Liver (tissue), 9 donors: Measurements from ENCODE around the gene SIRT6. TPM values are rescaled to one million over a fixed set of nuclear protein-coding genes. Genes with fewer than 3 reads are reported as not detected.
A peak's percentile ranks its signal among the peaks of the same experiment; 100 is the strongest.

Experiments used
- DNase-seq: peaks from one replicate; pipeline ENCODE4 v3.0.0-alpha.2; 2017; ENCODE audit warnings: low spot score
- H3K27ac ChIP-seq, 2 donors: one replicate each; pipeline ENCODE4 v1.7.0; 2013; ENCODE audit warnings: inconsistent platforms in 2 of 2, low read length in 2 of 2, control low read depth in 1 of 2, low read depth in 1 of 2, mild to moderate bottlenecking in 1 of 2
- H3K27me3 ChIP-seq, 4 donors: one replicate each; pipeline versions ENCODE4 v1.6.1 to v1.7.0; 2013; ENCODE audit warnings: low read length in 3 of 4, inconsistent platforms in 1 of 4, mild to moderate bottlenecking in 1 of 4, moderate library complexity in 1 of 4; ENCODE audit not compliant: control insufficient read depth in 4 of 4, insufficient read depth in 4 of 4
- H3K36me3 ChIP-seq, 4 donors: one replicate each; pipeline versions ENCODE4 v1.6.1 to v1.7.0; 2013; ENCODE audit warnings: low read length in 3 of 4, mild to moderate bottlenecking in 3 of 4, low read depth in 1 of 4, moderate library complexity in 1 of 4; ENCODE audit not compliant: control insufficient read depth in 4 of 4, insufficient read depth in 3 of 4
- H3K4me1 ChIP-seq, 4 donors: one replicate each; pipeline versions ENCODE4 v1.6.1 to v1.7.0; 2013; ENCODE audit warnings: low read length in 3 of 4, mild to moderate bottlenecking in 3 of 4, moderate library complexity in 1 of 4; ENCODE audit not compliant: control insufficient read depth in 4 of 4, insufficient read depth in 4 of 4
- H3K4me3 ChIP-seq, 3 donors: one replicate each; pipeline versions ENCODE4 v1.6.1 to v1.7.0; 2013; ENCODE audit warnings: low read length in 3 of 3, control low read depth in 1 of 3, low read depth in 1 of 3, mild to moderate bottlenecking in 1 of 3
- H3K9ac ChIP-seq, 2 donors: one replicate each; pipeline ENCODE4 v1.7.0; 2013; ENCODE audit warnings: low read length in 2 of 2, mild to moderate bottlenecking in 2 of 2, moderate library complexity in 2 of 2, control low read depth in 1 of 2, low read depth in 1 of 2
- H3K9me3 ChIP-seq, 4 donors: one replicate each; pipeline versions ENCODE4 v1.6.1 to v1.7.0; 2013; ENCODE audit warnings: low read length in 3 of 4; ENCODE audit not compliant: control insufficient read depth in 4 of 4
- EGR1 ChIP-seq, 2 donors: IDR thresholded peaks; 2 replicates each; pipeline ENCODE4 v1.6.1; 2016 to 2018; ENCODE audit warnings: antibody characterized with exemption in 2 of 2, low read depth in 2 of 2
- FOXA1 ChIP-seq: IDR thresholded peaks from 2 replicates; pipeline ENCODE4 v1.6.1; 2016; ENCODE audit warnings: antibody characterized with exemption
- FOXA2 ChIP-seq: IDR thresholded peaks from 2 replicates; pipeline ENCODE4 v1.6.1; 2016; ENCODE audit warnings: antibody characterized with exemption
- GABPA ChIP-seq, 2 donors: IDR thresholded peaks in 1 of 2; conservative IDR thresholded peaks in 1 of 2; 2 replicates each; pipeline ENCODE4 v1.6.1; 2016; ENCODE audit warnings: antibody characterized with exemption in 2 of 2, mild to moderate bottlenecking in 1 of 2, moderate library complexity in 1 of 2
- HNF4A ChIP-seq, 2 donors: conservative IDR thresholded peaks; 2 replicates each; pipeline ENCODE4 v1.6.1; 2016; ENCODE audit warnings: antibody characterized with exemption in 2 of 2, mild to moderate bottlenecking in 2 of 2
- HNF4G ChIP-seq: IDR thresholded peaks from 2 replicates; pipeline ENCODE4 v1.6.1; 2016; ENCODE audit warnings: antibody characterized with exemption
- JUND ChIP-seq, 2 donors: IDR thresholded peaks; 2 replicates each; pipeline ENCODE4 v1.6.1; 2016; ENCODE audit warnings: antibody characterized with exemption in 2 of 2
- MAX ChIP-seq: IDR thresholded peaks from 2 replicates; pipeline ENCODE4 v1.6.1; 2016; ENCODE audit warnings: antibody characterized with exemption
- NR2F2 ChIP-seq: IDR thresholded peaks from 2 replicates; pipeline ENCODE4 v1.6.1; 2016; ENCODE audit warnings: antibody characterized with exemption
- RAD21 ChIP-seq, 2 donors: IDR thresholded peaks; 2 replicates each; pipeline ENCODE4 v1.6.1; 2016; ENCODE audit warnings: antibody characterized with exemption in 2 of 2, mild to moderate bottlenecking in 2 of 2
- REST ChIP-seq: IDR thresholded peaks from 2 replicates; pipeline ENCODE4 v1.6.1; 2016; ENCODE audit warnings: antibody characterized with exemption, mild to moderate bottlenecking
- RXRA ChIP-seq, 2 donors: IDR thresholded peaks; 2 replicates each; pipeline ENCODE4 v1.6.1; 2017 to 2018; ENCODE audit warnings: antibody characterized with exemption in 2 of 2, mild to moderate bottlenecking in 1 of 2
- SP1 ChIP-seq: IDR thresholded peaks from 2 replicates; pipeline ENCODE4 v1.6.1; 2018; ENCODE audit warnings: antibody characterized with exemption, mild to moderate bottlenecking
- TAF1 ChIP-seq: conservative IDR thresholded peaks from 2 replicates; pipeline ENCODE4 v1.6.1; 2016; ENCODE audit warnings: antibody characterized with exemption, mild to moderate bottlenecking
- YY1 ChIP-seq: IDR thresholded peaks from 2 replicates; pipeline ENCODE4 v1.6.1; 2016; ENCODE audit warnings: antibody characterized with exemption, mild to moderate bottlenecking
- ZBTB33 ChIP-seq: IDR thresholded peaks from 2 replicates; pipeline ENCODE4 v1.6.1; 2016; ENCODE audit warnings: antibody characterized with exemption
- WGBS: extraction: QIAGEN DNeasy Blood & Tissue Kit; methylation state at CpG from one replicate; pipeline ENCODE4 v1.1.7; 2013; 5-methylcytosine and 5-hydroxymethylcytosine counted together
- polyA plus RNA-seq, 2 donors: library from polyadenylated mRNA; stranded (reverse) in 1 of 2; unstranded in 1 of 2; fragments of 200-250 nt in 1 of 2; fragments of >200 nt in 1 of 2; fragmentation: Nextera tagmentation in 1 of 2; extraction: Ambion mirVana in 1 of 2; gene quantifications; one replicate each; pipeline versions ENCODE4 v1.2.1 to v1.2.3, GENCODE V29; 2013 to 2015
- total RNA-seq, 2 donors: library from RNA; depleted of rRNA; stranded (reverse); fragments of >200 nt; gene quantifications; one replicate each; pipeline ENCODE4 v1.2.3, GENCODE V29; 2014
- TF ChIP-seq, protein P1 (sequence below): IDR thresholded peaks from 2 replicates; pipeline ENCODE4 v1.6.1; 2016; ENCODE audit warnings: antibody characterized with exemption
- TF ChIP-seq, protein P2 (sequence below): fragments of 150-350 bp; IDR thresholded peaks from 2 replicates; pipeline ENCODE4 v1.5.1; 2017; ENCODE audit warnings: improper control_type of control experiment, low read depth, low read length; ENCODE audit not compliant: missing input control
- donor health status: healthy.
- donor health status: healthy.
- donor health status: healthy.
- donor health status: healthy.
- donor health status: healthy.

SIRT6 gene
- total and polyA plus RNA-seq, 4 donors: 7.7 to 12.7 (median 9.8) TPM

DNA sequence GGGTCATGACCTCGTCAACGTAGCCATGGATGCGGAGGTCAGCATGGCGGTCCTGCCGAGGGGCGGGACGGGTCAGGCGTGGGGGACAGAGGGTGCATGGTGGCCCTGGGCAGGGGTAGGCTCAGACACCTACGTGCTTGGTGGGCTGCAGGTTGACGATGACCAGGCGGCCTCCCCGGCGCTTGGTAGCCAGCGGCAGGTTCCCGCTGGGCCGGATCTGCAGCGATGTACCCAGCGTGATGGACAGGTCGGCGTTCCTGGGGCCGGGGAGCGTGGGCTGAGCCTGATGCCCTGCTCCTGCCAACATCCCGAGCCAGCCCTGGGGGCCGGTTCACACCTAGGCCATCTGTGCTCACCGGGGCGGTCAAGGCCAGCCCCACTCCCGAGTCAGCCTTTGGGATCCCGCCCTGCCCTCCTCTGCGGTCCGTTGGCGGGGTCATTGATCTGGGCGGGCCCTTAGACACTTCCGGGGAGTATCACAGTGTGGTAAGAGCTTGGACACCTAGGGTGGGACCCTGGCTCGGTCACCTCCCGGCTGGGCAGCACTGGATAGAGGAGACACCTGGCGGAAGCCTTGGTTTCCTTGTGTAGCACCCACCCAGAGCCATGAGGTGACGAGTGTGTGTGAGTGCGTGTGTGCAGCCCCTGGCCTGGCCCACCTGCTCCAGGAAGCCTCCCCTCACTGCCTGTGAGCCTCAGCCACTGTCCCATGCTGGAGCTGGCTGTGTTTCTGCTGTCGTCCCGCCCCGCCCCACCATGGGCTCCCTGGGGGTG is 7.3 kb downstream of the SIRT6 start:
- no peak for DNase-seq
- Histone ChIP-seq H3K4me1 (peaks cover 0 to 4% (median 0%) of the 10 kb centered on the region in 4 donors), H3K9me3 (no peaks in the 10 kb centered on the region), H3K36me3 (peaks cover 8 to 14% (median 12%) of the 10 kb centered on the region in 4 donors), H3K27me3 (no peaks in the 10 kb centered on the region), H3K27ac (no peak overlapping the region), H3K9ac (no peak overlapping the region), H3K4me3 (no peak overlapping the region)
- TF ChIP-seq FOXA2 (no peak), RXRA (IDR thresholded peaks at IDR 0.05) (peak; percentile 14 to 49)
- 85% methylated on average over 41 of the region's 41 CpGs for WGBS

GRCh38 chr19:4174213-4174894 is 8.0 kb downstream of the SIRT6 start:
- no peaks in the 10 kb centered on the region for H3K27me3 ChIP-seq
- H3K36me3 ChIP-seq: peaks cover 13 to 21% (median 16%) of the 10 kb centered on the region in 4 donors
- no peaks in the 10 kb centered on the region for H3K4me1 ChIP-seq
- no peak for DNase-seq
- no peak overlapping the region for H3K9ac ChIP-seq
- 88% methylated on average over 21 of the region's 21 CpGs for WGBS
- no peak overlapping the region for H3K27ac ChIP-seq
- TF ChIP-seq, protein P1, sequence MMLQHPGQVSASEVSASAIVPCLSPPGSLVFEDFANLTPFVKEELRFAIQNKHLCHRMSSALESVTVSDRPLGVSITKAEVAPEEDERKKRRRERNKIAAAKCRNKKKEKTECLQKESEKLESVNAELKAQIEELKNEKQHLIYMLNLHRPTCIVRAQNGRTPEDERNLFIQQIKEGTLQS: no peak
- no peak for TF ChIP-seq JUND (IDR thresholded peaks at IDR 0.05)
- no peak for TF ChIP-seq FOXA1
- no peak for TF ChIP-seq HNF4G
- no peak for TF ChIP-seq MAX
- TF ChIP-seq HNF4A (conservative IDR thresholded peaks at IDR 0.05): no peak
- TF ChIP-seq SP1: no peak
- TF ChIP-seq RAD21 (IDR thresholded peaks at IDR 0.05): no peak
- TF ChIP-seq NR2F2: no peak
- no peak for TF ChIP-seq EGR1 (IDR thresholded peaks at IDR 0.05; ENCODE audit: low read depth in 2 of 2)
- no peak for TF ChIP-seq REST
- TF ChIP-seq, protein P2, sequence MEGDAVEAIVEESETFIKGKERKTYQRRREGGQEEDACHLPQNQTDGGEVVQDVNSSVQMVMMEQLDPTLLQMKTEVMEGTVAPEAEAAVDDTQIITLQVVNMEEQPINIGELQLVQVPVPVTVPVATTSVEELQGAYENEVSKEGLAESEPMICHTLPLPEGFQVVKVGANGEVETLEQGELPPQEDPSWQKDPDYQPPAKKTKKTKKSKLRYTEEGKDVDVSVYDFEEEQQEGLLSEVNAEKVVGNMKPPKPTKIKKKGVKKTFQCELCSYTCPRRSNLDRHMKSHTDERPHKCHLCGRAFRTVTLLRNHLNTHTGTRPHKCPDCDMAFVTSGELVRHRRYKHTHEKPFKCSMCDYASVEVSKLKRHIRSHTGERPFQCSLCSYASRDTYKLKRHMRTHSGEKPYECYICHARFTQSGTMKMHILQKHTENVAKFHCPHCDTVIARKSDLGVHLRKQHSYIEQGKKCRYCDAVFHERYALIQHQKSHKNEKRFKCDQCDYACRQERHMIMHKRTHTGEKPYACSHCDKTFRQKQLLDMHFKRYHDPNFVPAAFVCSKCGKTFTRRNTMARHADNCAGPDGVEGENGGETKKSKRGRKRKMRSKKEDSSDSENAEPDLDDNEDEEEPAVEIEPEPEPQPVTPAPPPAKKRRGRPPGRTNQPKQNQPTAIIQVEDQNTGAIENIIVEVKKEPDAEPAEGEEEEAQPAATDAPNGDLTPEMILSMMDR: no peak
- no peak for TF ChIP-seq YY1
- TF ChIP-seq TAF1: no peak
- no peak for TF ChIP-seq ZBTB33
- TF ChIP-seq GABPA (IDR thresholded peaks at IDR 0.05 in 1 of 2, conservative IDR thresholded peaks at IDR 0.05 in 1 of 2): no peak
- no peak for TF ChIP-seq FOXA2
- H3K9me3 ChIP-seq: no peaks in the 10 kb centered on the region
- H3K4me3 ChIP-seq: no peak overlapping the region
